Measurements from ENCODE around the gene RBMS1.

DNA sequence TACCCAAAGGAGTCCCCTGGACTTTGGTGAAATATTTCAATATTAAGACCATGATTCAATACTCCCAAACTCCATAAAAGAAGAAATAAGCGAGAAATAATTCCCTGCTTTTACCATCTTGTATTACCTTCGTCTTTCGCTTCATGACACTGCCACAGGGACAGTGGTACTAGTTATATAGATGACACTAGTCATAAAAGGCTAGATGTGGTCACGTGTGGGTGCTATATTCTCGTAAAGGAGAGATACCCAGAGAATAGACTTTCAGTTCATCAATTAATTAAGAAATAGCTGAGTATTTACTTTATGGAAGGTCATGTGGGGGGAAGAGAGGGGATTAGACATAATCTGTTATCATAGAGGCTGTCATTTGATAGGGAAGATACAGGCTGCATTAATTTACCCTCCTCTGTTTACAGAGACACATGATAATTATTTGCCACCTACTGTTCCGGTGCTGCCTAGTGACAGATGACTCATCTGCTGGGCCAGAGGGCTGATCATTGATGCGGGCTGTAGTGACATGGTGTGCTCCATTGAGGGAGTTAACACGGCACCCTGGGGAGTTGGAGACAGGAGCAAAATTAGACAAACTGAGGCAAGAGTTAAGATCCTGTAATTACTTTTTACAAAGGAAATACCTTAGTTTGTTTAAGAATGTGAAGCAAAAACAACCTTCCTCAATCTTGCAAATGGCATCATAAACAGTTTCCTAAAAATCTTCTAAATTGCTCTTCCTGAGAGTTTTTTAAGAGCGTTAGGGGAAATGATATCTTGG, 215.3 kb downstream of the RBMS1 start:
- TF ChIP-seq, protein P1, sequence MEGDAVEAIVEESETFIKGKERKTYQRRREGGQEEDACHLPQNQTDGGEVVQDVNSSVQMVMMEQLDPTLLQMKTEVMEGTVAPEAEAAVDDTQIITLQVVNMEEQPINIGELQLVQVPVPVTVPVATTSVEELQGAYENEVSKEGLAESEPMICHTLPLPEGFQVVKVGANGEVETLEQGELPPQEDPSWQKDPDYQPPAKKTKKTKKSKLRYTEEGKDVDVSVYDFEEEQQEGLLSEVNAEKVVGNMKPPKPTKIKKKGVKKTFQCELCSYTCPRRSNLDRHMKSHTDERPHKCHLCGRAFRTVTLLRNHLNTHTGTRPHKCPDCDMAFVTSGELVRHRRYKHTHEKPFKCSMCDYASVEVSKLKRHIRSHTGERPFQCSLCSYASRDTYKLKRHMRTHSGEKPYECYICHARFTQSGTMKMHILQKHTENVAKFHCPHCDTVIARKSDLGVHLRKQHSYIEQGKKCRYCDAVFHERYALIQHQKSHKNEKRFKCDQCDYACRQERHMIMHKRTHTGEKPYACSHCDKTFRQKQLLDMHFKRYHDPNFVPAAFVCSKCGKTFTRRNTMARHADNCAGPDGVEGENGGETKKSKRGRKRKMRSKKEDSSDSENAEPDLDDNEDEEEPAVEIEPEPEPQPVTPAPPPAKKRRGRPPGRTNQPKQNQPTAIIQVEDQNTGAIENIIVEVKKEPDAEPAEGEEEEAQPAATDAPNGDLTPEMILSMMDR (IDR thresholded peaks at IDR 0.05) = no peak
- no peak for TF ChIP-seq POLR2A (IDR thresholded peaks at IDR 0.05)

Data from esophagus squamous epithelium (tissue), 4 donors.